Loucy (cell line): ENCODE measurements around the gene SIK1.

ENCODE experiments used
- H2AFZ ChIP-seq: fragments of 200-600 bp; sonication (generic); 2 replicates; pipeline ENCODE4 v1.6.0; 2016; ENCODE audit warnings: antibody characterized with exemption, mild to moderate bottlenecking, low read length, moderate library complexity
- H3F3A ChIP-seq: fragments of 200-600 bp; 2 replicates; pipeline ENCODE4 v1.6.0; 2016; ENCODE audit warnings: antibody characterized with exemption, low read depth, mild to moderate bottlenecking
- H3K27me3 ChIP-seq: fragments of 200-600 bp; sonication (generic); 2 replicates; pipeline ENCODE4 v1.6.1; 2014; ENCODE audit warnings: low read length, mild to moderate bottlenecking; ENCODE audit not compliant: insufficient read depth, poor library complexity, severe bottlenecking
- H3K36me3 ChIP-seq: fragments of 200-600 bp; sonication (generic); 2 replicates; pipeline ENCODE4 v1.6.1; 2016; ENCODE audit warnings: low read length; ENCODE audit not compliant: insufficient read depth
- H3K4me1 ChIP-seq: fragments of 200-600 bp; sonication (generic); 2 replicates; pipeline ENCODE4 v1.5.1; 2014; ENCODE audit warnings: low read length, mild to moderate bottlenecking; ENCODE audit not compliant: insufficient read depth, poor library complexity, severe bottlenecking
- H3K4me2 ChIP-seq: fragments of 200-600 bp; sonication (generic); 2 replicates; pipeline ENCODE4 v1.6.0; 2014; ENCODE audit warnings: antibody characterized with exemption, low read length, low read depth, mild to moderate bottlenecking; ENCODE audit not compliant: poor library complexity, severe bottlenecking
- H3K4me3 ChIP-seq: fragments of 200-600 bp; sonication (generic); 2 replicates; pipeline ENCODE4 v1.5.1; 2014; ENCODE audit warnings: low read length, mild to moderate bottlenecking, mixed read lengths; ENCODE audit not compliant: poor library complexity, severe bottlenecking
- H3K79me2 ChIP-seq: fragments of 200-600 bp; sonication (generic); 2 replicates; pipeline ENCODE4 v1.6.1; 2014; ENCODE audit warnings: low read length; ENCODE audit not compliant: insufficient read depth
- H3K9ac ChIP-seq: fragments of 200-600 bp; sonication (generic); 2 replicates; pipeline ENCODE4 v1.6.0; 2014; ENCODE audit warnings: mild to moderate bottlenecking, low read depth, low read length, moderate library complexity; ENCODE audit not compliant: poor library complexity, severe bottlenecking
- H3K9me2 ChIP-seq: fragments of 200-600 bp; sonication (generic); replicated peaks from 2 replicates; pipeline ENCODE4 v1.6.1; 2016; ENCODE audit warnings: low read depth, low read length, mixed read lengths
- H3K9me3 ChIP-seq: fragments of 200-600 bp; sonication (generic); 2 replicates; pipeline ENCODE4 v1.6.1; 2014; ENCODE audit warnings: mild to moderate bottlenecking, antibody characterized with exemption, low read length, low read depth; ENCODE audit not compliant: insufficient read depth
- H4K20me1 ChIP-seq: fragments of 200-600 bp; sonication (generic); 2 replicates; pipeline ENCODE4 v1.6.0; 2014; ENCODE audit warnings: antibody characterized with exemption, low read length, mild to moderate bottlenecking; ENCODE audit not compliant: insufficient read depth, poor library complexity, severe bottlenecking
- CTCF ChIP-seq: fragments of 200-600 bp; sonication (generic); conservative IDR thresholded peaks from 2 replicates; pipeline ENCODE4 v1.5.1; 2014; ENCODE audit warnings: mild to moderate bottlenecking, antibody characterized with exemption, low read length
- EZH2phosphoT487 ChIP-seq: fragments of 200-600 bp; IDR thresholded peaks from 2 replicates; pipeline ENCODE4 v1.6.1; 2018; ENCODE audit warnings: antibody characterized with exemption, mild to moderate bottlenecking, moderate library complexity, borderline replicate concordance

SIK1 gene

GRCh38 chr21:43370888-43371570 is 55.9 kb downstream of the SIK1 start:
- Histone ChIP-seq H3K4me1 (no peaks in the 10 kb centered on the region), H4K20me1 (no peaks in the 10 kb centered on the region), H3K9me3 (no peaks in the 10 kb centered on the region), H3K9ac (no peak overlapping the region), H3K9me2 (no peaks in the 10 kb centered on the region), H3K79me2 (no peaks in the 10 kb centered on the region), H3K4me3 (no peak overlapping the region), H3F3A (no peaks in the 10 kb centered on the region), H3K27me3 (no peaks in the 10 kb centered on the region), H2AFZ (no peak overlapping the region), H3K36me3 (no peaks in the 10 kb centered on the region), H3K4me2 (no peak overlapping the region)
- TF ChIP-seq EZH2phosphoT487 (no peak), CTCF (no peak)

GRCh38 chr21:43370091-43370658 is 56.8 kb downstream of the SIK1 start:
- H3K36me3 ChIP-seq, result no peaks in the 10 kb centered on the region
- no peak overlapping the region for H2AFZ ChIP-seq
- no peaks in the 10 kb centered on the region for H3K9me2 ChIP-seq
- no peaks in the 10 kb centered on the region for H3K27me3 ChIP-seq
- TF ChIP-seq EZH2phosphoT487 (no peak), CTCF (no peak)
- no peaks in the 10 kb centered on the region for H4K20me1 ChIP-seq
- H3F3A ChIP-seq, result no peaks in the 10 kb centered on the region
- no peak overlapping the region for H3K4me3 ChIP-seq
- no peak overlapping the region for H3K9ac ChIP-seq
- H3K79me2 ChIP-seq, result no peaks in the 10 kb centered on the region
- H3K9me3 ChIP-seq, result no peaks in the 10 kb centered on the region
- H3K4me2 ChIP-seq, result no peak overlapping the region
- H3K4me1 ChIP-seq, result peaks cover 5% of the 10 kb centered on the region

- Histone ChIP-seq H3F3A (no peaks in the 10 kb centered on the region), H3K4me1 (peaks cover 6% of the 10 kb centered on the region), H2AFZ (no peak overlapping the region), H3K27me3 (no peaks in the 10 kb centered on the region), H4K20me1 (no peaks in the 10 kb centered on the region), H3K9ac (no peak overlapping the region), H3K36me3 (no peaks in the 10 kb centered on the region), H3K9me3 (no peaks in the 10 kb centered on the region), H3K4me2 (no peak overlapping the region), H3K4me3 (no peak overlapping the region), H3K79me2 (no peaks in the 10 kb centered on the region), H3K9me2 (no peaks in the 10 kb centered on the region)
- TF ChIP-seq EZH2phosphoT487, result no peak
- no peak for TF ChIP-seq CTCF
These were observed 57.3 kb downstream of the SIK1 start for GRCh38 chr21:43369596-43370090.
